Left lung (tissue), 10 donors: ENCODE measurements around the gene ZNF75A. TPM values are rescaled to one million over a fixed set of nuclear protein-coding genes. Genes with fewer than 3 reads are reported as not detected.
A peak's percentile ranks its signal among the peaks of the same experiment; 100 is the strongest.
"Not testable (repeated sequence)": the region's sequence is repeated elsewhere in the genome, so short reads cannot be mapped to it uniquely, and the experiment has no call there.

ENCODE experiments used
- ATAC-seq: fragments of 200-7000 bp; cut with Tn5 transposase; one replicate; pipeline ENCODE4 v1.9.1; 2020; ENCODE audit warnings: moderate library complexity
- DNase-seq, 4 donors: peaks; one replicate each; pipeline ENCODE4 v3.0.0-alpha.2; 2013 to 2020
- H3K27ac ChIP-seq, 2 donors: fragments of 200-600 bp; sonication (generic) in 1 of 2; one replicate each; pipeline versions ENCODE4 v1.5.0 to v1.8.0; 2020 to 2021
- H3K27me3 ChIP-seq, 2 donors: fragments of 200-600 bp; sonication (generic) in 1 of 2; one replicate each; pipeline versions ENCODE4 v1.5.0 to v1.8.0; 2020 to 2021
- H3K36me3 ChIP-seq, 2 donors: fragments of 200-600 bp; sonication (generic) in 1 of 2; one replicate each; pipeline versions ENCODE4 v1.5.0 to v1.8.0; 2020 to 2021
- H3K4me1 ChIP-seq, 2 donors: fragments of 200-600 bp; one replicate each; pipeline ENCODE4 v1.8.0; 2021
- H3K4me3 ChIP-seq, 2 donors: fragments of 200-600 bp; sonication (generic) in 1 of 2; one replicate each; pipeline versions ENCODE4 v1.5.0 to v1.8.0; 2020 to 2021; ENCODE audit warnings: mild to moderate bottlenecking in 1 of 2
- H3K9me3 ChIP-seq, 2 donors: fragments of 200-600 bp; sonication (generic) in 1 of 2; one replicate each; pipeline versions ENCODE4 v1.5.0 to v1.8.0; 2020 to 2021
- intact Hi-C, 2 donors: fragments of 100-400 bp; cut with DNase I; formaldehyde crosslinking; loops; one replicate each; pipeline versions ENCODE4 v1.11.2 to v1.14.2; 2022
- polyA plus RNA-seq, 6 donors: library from polyadenylated mRNA; unstranded; fragments of 120-200 nt; gene quantifications; one replicate each; pipeline ENCODE4 v1.2.1, GENCODE V29; 2013; ENCODE audit not compliant: insufficient read length in 6 of 6
- total RNA-seq, 2 donors: library from RNA; stranded (reverse); fragmentation: NEBNext Ultra II Directional; extraction: Animal tissue kit (Norgen Biotek cat#: 25700); gene quantifications; one replicate each; pipeline ENCODE4 v1.2.1, GENCODE V29; 2021
- TF ChIP-seq, protein P1 (sequence below), 2 donors: fragments of 200-600 bp; sonication (generic) in 1 of 2; IDR thresholded peaks; one replicate each; pipeline versions ENCODE4 v1.5.0 to v1.8.0; 2021; ENCODE audit warnings: antibody characterized with exemption in 2 of 2
- donor health status: DM: no; HTN: yes; CAD: no.
- donor health status: DM: no; HTN: no; CAD: no.

The ZNF75A gene
- total and polyA plus RNA-seq, 8 donors = 20.3 to 65.3 (median 52.3) TPM

DNA sequence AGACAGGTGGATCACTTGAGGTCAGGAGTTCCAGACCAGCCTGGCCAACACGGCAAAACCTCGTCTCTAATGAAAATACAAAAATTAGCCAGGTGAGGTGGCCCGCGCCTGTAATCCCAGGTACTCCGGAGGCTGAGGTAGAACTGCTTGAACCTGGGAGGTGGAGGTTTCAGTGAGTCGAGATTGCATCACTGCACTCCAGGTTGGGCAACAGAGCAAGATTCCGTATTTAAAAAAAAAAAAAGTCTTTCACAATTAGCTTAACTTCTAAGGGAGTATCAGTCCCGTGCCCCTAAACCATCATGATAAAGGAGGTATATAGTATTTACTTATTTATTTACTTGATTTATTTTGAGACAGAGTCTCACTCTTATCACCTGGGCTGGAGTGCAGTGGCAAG lies 45.5 kb upstream of the ZNF75A start:
- TF ChIP-seq, protein P1, sequence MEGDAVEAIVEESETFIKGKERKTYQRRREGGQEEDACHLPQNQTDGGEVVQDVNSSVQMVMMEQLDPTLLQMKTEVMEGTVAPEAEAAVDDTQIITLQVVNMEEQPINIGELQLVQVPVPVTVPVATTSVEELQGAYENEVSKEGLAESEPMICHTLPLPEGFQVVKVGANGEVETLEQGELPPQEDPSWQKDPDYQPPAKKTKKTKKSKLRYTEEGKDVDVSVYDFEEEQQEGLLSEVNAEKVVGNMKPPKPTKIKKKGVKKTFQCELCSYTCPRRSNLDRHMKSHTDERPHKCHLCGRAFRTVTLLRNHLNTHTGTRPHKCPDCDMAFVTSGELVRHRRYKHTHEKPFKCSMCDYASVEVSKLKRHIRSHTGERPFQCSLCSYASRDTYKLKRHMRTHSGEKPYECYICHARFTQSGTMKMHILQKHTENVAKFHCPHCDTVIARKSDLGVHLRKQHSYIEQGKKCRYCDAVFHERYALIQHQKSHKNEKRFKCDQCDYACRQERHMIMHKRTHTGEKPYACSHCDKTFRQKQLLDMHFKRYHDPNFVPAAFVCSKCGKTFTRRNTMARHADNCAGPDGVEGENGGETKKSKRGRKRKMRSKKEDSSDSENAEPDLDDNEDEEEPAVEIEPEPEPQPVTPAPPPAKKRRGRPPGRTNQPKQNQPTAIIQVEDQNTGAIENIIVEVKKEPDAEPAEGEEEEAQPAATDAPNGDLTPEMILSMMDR (IDR thresholded peaks at IDR 0.05) = no peak
- Histone ChIP-seq H3K4me3 (no peak overlapping the region), H3K36me3 (no peaks in the 10 kb centered on the region), H3K27ac (peak overlapping the region; percentile 44 to 90), H3K4me1 (peaks cover 0 to 64% of the 10 kb centered on the region in 2 donors), H3K9me3 (no peaks in the 10 kb centered on the region), H3K27me3 (peaks cover 0 to 4% of the 10 kb centered on the region in 2 donors)
- no peak for ATAC-seq
- DNase-seq = no peak
- intact Hi-C loops = no loop called here

DNA sequence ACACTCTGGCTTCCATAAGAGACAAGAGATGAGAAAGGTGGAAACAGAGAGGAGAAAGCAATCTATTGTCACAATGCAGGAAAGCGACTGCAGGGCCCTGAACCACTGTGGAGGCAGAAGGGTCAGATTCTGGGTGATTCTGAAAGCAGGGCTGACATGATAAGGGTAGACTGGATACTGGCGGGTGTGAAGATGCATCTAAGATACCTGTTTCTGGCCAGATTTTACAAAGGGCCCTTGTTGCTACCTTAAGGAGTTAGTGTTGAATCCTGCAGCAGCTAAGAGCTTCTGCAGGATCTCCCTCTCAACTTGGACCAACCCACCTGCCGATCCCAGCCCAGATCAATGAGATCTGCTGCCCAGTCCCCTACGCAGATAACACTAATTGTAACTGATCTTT lies 42.8 kb upstream of the ZNF75A start:
- Histone ChIP-seq H3K9me3 (no peaks in the 10 kb centered on the region), H3K27me3 (no peaks in the 10 kb centered on the region), H3K36me3 (peaks cover 0 to 5% of the 10 kb centered on the region in 2 donors), H3K27ac (peak overlapping the region in 1 of 2 donors; percentile 99), H3K4me3 (no peak overlapping the region), H3K4me1 (peaks cover 0 to 73% of the 10 kb centered on the region in 2 donors)
- TF ChIP-seq, protein P1 (IDR thresholded peaks at IDR 0.05) = no peak
- intact Hi-C loops = no loop called here
- ATAC-seq = no peak
- no peak for DNase-seq

DNA sequence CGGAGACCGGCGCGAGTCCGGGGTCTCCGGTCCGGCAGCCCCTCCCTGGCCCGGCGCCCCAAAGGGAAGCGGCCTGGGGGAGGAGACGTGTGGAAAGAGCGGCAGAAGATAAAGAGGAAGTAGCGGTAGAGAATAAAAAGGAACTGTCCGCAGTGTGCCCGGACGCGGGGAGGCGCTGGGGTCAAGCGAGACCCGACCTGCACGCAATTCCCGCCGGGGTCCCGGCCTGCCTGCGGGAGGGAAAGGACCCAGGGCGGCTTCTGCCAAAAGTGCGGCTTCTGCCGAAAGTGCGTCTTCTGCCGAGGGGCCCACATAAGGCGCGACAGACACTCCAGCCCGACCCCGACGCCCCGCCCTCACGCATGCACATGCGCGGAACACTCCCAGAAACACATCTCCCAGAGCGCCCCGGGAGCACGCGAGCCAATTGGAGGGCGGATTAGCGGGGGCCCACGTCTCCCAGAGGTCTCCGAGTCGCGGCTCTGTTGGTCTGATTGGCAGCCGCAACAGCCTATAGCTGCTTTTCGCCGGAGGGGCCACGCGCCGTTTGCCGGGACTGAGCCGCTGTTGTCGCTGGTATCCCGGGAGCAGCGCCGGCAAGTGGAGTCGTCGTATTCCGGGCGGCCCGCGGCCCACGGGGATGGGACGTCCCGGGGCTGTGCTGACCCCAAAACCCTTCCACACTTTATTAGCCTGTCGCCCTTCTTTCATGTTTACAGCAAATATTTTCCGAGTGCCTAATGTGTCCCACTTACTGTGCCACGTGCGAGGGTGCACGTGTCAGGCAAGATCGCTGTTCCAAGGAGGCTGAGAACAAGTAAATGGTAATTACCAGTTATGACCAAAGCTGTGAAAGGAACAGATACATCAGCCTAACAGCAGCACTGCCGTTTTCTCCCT lies 40.9 kb upstream of the ZNF75A start:
- TF ChIP-seq, protein P1 (IDR thresholded peaks at IDR 0.05) = peak in 1 of 2 donors; percentile 12
- Histone ChIP-seq H3K27me3 (no peaks in the 10 kb centered on the region), H3K27ac (peak overlapping the region; percentile 99), H3K9me3 (no peaks in the 10 kb centered on the region), H3K4me1 (peaks cover 0 to 61% of the 10 kb centered on the region in 2 donors), H3K4me3 (peak overlapping the region; percentile 85 to 86), H3K36me3 (peaks cover 0 to 22% of the 10 kb centered on the region in 2 donors)
- peak; percentile 95 to 99 (median 98) for DNase-seq
- peak; percentile 95 for ATAC-seq
- intact Hi-C loops = no loop called here

DNA sequence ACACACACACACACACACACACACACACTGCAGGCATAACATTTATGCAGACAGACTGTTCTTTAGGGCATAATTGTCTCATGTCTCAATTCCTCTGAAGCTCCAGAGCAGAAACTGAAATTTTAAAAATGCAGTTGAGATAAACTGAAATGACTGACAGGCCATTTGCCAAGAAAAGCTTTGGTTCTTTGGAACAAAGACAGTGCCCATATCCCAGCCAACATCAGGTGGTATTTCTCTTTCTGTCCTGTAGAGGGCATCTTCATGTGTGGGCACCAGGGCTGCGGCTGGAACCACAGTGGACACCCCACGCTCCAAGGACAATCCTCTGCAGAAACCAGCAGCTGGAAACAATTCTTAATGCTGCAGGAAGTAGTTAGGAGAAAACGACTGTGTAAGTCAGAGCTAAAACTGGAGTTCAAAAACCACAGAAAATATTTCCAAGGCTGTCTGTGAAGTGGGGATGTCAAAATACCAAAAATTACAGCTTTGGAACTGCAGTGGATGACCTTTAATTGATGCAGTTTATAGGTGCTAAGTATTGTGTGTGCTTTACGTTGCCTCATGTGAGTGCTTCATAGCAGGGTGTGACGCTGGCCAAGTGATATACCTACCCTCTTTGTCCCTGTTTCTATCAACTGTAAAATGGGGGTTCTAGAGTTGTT lies 38.3 kb upstream of the ZNF75A start:
- intact Hi-C loops = no loop called here
- Histone ChIP-seq H3K36me3 (peaks cover 0 to 22% of the 10 kb centered on the region in 2 donors), H3K4me3 (no peak overlapping the region), H3K27me3 (no peaks in the 10 kb centered on the region), H3K9me3 (no peaks in the 10 kb centered on the region), H3K4me1 (peaks cover 0 to 45% of the 10 kb centered on the region in 2 donors), H3K27ac (no peak overlapping the region)
- TF ChIP-seq, protein P1 (IDR thresholded peaks at IDR 0.05) = peak; percentile 43 to 50
- ATAC-seq (no peak), DNase-seq (peak in 1 of 4 donors; percentile 26)

DNA sequence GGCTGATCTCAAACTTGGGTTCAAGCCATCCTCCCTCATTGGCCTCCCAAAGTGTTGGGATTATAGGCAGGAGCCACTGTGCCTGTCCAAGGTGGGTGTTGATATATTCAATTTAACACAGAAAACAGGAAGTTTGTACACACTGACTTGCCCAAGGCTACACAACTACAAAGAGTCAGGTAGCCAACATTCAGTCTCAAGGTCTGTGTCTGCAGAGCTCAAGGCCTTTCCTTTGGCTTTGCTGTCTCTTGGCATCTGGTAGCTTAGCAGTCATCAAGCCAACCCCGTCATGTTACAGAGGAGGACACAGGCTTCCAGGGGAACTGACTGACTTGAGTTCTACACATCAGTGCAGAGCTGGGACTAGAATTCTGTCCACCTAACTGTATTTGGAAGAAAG lies 37.0 kb upstream of the ZNF75A start:
- H3K27me3 ChIP-seq = no peaks in the 10 kb centered on the region
- H3K4me1 ChIP-seq = peaks cover 0 to 32% of the 10 kb centered on the region in 2 donors
- no peak for DNase-seq
- peaks cover 0 to 22% of the 10 kb centered on the region in 2 donors for H3K36me3 ChIP-seq
- no peak overlapping the region for H3K27ac ChIP-seq
- TF ChIP-seq, protein P1 (IDR thresholded peaks at IDR 0.05) = no peak
- H3K4me3 ChIP-seq = no peak overlapping the region
- intact Hi-C loops = no loop called here
- H3K9me3 ChIP-seq = no peaks in the 10 kb centered on the region
- no peak for ATAC-seq

DNA sequence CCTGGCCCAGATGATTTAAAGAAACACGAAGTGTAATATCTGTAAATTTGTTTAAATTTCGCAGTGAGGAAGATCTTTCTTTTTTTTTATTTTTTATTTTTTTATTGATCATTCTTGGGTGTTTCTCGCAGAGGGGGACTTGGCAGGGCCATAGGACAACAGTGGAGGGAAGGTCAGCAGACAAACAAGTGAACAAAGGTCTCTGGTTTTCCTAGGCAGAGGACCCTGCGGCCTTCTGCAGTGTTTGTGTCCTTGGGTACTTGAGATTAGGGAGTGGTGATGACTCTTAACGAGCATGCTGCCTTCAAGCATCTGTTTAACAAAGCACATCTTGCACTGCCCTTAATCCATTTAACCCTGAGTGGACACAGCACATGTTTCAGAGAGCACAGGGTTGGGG lies 34.6 kb upstream of the ZNF75A start:
- ATAC-seq, DNase-seq, H3K27me3 ChIP-seq, H3K4me3 ChIP-seq, H3K27ac ChIP-seq, intact Hi-C loops, H3K9me3 ChIP-seq: not testable (repeated sequence)
- Histone ChIP-seq H3K36me3 (peaks cover 0 to 22% of the 10 kb centered on the region in 2 donors), H3K4me1 (peaks cover 0 to 19% of the 10 kb centered on the region in 2 donors)

DNA sequence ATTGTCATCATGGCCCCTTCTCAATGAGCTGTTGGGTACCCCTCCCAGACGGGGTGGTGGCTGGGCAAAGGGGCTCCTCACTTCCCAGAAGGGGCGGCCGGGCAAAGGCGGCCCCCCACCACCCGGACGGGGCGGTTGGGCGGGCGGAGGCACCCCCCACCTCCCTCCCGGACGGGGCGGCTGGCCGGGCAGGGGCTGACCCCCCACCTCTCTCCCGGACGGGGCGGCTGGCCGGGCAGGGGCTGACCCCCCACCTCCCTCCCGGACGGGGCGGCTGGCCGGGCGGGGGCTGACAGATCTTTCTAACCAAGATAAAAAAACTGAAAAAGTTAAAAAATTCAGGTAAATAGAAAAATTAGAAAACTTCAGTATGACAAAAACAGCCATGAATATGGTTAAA lies 34.0 kb upstream of the ZNF75A start:
- H3K4me1 ChIP-seq = peaks cover 0 to 14% of the 10 kb centered on the region in 2 donors
- peaks cover 0 to 22% of the 10 kb centered on the region in 2 donors for H3K36me3 ChIP-seq
- H3K27ac ChIP-seq, intact Hi-C loops, H3K9me3 ChIP-seq, H3K4me3 ChIP-seq, DNase-seq, ATAC-seq, H3K27me3 ChIP-seq: not testable (repeated sequence)
